HG02623 (cell line): ENCODE data around the gene MCF2L2.
"Not testable (repeated sequence)": the region's sequence is repeated elsewhere in the genome, so short reads cannot be mapped to it uniquely, and the experiment has no call there.

Experiments
- ATAC-seq: cut with Tn5 transposase; IDR thresholded peaks from one replicate; pipeline ENCODE4 v1.9.1; 2021; ENCODE audit warnings: moderate library complexity; ENCODE audit not compliant: unreplicated experiment

MCF2L2 gene, protein sequence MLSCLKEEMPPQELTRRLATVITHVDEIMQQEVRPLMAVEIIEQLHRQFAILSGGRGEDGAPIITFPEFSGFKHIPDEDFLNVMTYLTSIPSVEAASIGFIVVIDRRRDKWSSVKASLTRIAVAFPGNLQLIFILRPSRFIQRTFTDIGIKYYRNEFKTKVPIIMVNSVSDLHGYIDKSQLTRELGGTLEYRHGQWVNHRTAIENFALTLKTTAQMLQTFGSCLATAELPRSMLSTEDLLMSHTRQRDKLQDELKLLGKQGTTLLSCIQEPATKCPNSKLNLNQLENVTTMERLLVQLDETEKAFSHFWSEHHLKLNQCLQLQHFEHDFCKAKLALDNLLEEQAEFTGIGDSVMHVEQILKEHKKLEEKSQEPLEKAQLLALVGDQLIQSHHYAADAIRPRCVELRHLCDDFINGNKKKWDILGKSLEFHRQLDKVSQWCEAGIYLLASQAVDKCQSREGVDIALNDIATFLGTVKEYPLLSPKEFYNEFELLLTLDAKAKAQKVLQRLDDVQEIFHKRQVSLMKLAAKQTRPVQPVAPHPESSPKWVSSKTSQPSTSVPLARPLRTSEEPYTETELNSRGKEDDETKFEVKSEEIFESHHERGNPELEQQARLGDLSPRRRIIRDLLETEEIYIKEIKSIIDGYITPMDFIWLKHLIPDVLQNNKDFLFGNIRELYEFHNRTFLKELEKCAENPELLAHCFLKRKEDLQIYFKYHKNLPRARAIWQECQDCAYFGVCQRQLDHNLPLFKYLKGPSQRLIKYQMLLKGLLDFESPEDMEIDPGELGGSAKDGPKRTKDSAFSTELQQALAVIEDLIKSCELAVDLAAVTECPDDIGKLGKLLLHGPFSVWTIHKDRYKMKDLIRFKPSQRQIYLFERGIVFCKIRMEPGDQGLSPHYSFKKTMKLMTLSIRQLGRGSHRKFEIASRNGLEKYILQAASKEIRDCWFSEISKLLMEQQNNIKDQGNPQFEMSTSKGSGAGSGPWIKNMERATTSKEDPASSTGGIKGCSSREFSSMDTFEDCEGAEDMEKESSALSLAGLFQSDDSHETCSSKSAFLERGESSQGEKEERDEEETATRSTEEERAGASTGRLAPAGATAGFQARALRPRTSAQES

GRCh38 chr3:183428447-183429211 lies at the start of gene MCF2L2:
TSS of gene MCF2L2 (minus strand) at chr3:183428619. CDS start at chr3:183427977, 642 bp downstream.
- ATAC-seq: peak; percentile 64

- ATAC-seq: no peak
Measured at GRCh38 chr3:183477801-183478456, 49.5 kb upstream of the MCF2L2 start.

DNA sequence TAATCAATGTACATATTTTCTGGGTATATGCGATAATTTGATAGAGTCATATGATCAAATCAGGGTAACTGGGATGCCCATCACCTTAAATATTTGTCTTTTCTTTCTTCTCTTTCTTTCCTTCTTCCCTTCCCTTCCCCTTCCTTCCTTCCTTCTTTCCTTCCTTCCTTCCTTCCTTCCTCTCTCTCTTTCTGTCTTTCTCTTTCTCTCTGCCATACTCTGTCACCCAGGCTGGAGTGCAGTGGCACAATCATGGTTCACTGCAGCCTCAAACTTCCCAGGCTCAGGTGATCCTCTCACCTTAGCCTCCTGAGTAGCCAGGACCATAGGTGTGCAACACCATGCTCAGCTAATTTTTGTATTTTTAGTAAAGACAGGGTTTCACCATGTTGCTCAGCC lies 47.3 kb upstream of the MCF2L2 start:
- not testable (repeated sequence) for ATAC-seq

DNA sequence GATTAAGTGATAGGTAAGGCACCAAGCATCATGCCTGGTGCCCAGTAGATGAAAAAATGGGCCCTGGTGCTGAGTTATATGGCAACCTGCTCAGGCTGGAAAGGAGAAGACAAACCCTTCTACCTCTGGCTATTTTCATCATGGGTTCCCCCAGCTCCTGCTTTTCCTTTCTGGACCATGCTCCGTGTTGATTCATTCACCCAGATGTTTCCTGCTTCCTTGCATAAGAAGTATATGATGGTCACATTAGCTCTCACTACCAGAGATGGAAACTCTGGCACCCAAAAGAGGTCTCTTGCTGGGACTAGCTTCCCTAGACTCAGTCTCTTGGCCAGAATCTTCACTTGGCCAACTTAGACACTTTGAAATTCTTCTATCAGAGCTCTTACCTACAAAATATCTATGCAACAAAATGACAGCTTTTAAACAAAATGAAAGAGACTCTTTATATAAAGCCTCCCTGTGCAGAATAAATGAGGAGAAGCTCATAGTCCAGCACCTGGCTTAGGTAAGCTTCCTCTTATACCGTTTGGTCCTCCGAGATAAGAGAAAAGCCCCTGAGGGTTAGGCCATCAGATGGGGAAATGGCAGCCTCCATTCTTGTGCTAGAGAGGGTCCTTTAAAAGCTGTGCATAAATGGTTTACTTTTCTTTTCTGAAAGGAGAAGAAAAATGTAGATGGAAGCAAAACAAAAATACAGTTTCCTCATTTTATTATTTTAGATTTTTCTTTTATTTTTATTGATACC lies 46.8 kb upstream of the MCF2L2 start:
- ATAC-seq: no peak

DNA sequence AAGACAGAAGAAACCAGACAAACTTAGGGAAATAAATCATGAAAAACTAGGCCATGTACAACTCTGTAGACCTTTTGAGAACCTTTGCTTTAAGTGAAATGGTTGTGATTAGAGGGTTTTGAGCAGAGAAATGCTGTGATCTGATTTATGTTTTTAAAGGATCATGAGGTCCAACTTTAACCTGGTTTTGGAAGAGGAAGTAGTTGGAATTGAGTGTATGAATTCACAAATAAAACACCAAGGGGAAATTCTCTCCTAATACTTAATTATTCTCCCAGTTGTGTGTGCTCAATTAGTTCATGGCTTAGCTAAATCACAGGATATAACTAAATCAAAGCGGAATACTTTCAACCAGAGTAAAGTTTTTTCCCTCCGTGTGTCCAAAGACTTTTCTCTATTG lies 45.5 kb upstream of the MCF2L2 start:
- no peak for ATAC-seq

DNA sequence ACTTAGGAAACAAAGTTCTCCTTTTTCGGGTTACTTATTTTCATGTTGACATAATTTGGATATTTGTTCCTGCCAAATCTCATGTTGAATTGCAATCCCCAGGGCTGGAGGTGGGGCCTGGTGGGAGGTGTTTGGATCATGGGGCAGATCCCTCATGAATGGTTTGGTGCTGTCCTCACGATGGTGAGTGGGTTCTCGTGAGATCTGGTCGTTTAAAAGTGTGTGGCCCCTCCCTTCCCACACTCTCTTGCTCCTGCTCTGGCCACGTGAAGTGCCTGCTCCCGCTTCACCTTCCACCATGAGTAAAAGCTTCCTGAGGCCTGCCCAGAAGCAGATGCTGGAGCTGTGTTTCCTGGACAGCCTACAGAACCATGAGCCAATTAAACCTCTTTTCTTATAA lies 43.7 kb upstream of the MCF2L2 start:
- no peak for ATAC-seq

- ATAC-seq: no peak
Measured at GRCh38 chr3:183468424-183468823, 40.0 kb upstream of the MCF2L2 start.

DNA sequence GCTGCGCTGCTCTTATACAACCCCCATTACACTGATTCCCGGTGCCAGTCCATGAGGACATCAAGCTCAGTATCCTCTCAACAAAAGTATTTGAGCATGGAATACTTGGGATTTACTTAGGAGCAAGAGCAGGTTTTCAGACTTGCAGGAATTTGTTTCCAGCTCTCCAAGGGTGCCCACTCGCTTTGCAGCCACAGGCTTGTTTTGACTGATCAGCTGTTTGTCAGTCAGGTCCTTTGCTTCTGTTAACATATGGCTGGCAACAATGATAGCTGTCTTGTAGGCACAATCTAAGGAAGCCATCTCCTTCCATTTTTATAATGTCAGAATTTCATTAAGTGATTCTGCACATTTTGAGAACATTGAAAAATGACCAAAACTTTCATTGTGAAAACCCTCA lies 38.2 kb upstream of the MCF2L2 start:
- ATAC-seq: no peak

DNA sequence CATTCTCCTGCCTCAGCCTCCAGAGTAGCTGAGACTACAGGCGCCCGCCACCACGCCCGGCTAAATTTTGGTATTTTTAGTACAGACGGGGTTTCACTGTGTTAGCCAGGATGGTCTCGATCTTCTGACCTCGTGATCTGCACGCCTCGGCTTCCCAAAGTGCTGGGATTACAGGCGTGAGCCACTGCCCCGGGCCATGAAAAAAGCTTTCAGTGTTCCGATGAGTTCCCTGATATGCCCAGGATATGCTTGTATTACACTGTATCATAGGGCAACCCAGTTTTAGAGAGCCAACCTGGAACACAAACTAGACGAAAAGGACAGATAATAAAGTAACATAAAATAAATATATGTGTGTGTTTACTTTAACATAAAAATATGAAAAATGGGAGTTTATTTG lies 37.3 kb upstream of the MCF2L2 start:
- ATAC-seq: not testable (repeated sequence)

- ATAC-seq: no peak
Measured at GRCh38 chr3:183464480-183464879, 36.1 kb upstream of the MCF2L2 start.

DNA sequence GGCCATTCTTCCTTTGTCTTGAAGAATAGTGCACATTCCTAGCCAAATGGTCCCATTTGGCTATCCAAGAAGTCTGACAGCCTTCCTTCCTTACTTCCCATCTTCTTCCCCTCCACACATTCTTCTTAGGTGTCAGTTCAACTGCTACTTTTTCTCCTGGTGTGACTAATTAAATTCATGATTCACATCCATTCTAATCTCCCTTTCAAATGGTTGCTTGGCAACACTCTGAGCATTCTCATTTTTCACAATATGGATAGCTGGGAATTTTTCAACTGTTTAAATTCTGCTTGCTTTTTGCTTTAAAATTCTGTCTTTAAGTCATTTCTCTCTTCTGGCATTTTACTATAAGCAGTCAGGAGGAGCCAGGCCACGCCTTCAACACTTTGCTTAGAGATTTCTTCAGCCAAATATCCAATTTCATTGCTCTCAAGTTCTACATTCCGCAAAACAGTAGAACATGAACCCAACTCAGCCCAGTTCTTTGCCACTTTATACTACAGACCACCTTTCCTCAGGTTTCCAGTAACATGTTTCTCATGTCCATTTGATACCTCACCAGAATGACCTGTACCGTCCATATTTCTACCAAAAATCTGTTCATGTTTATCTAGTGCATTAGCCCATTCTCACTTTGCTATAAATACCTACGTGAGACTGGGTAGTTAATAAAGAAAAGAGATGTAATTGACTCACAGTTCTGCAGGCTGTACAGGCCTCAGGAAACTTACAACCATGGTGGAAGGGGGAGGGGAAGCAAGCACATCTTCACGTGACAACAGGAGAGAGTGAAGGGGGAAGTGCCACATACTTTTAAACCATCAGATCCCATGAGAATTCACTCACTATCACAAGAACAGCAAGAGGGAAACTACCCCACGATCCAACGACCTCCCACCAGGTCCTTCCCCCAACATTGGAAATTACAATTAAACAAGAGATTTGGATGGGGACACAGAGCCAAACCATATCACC lies 31.9 kb upstream of the MCF2L2 start:
- no peak for ATAC-seq

- no peak for ATAC-seq
Measured at GRCh38 chr3:183455089-183455488, 26.7 kb upstream of the MCF2L2 start.

GRCh38 chr3:183454064-183454463 lies 25.6 kb upstream of the MCF2L2 start:
- ATAC-seq: no peak

GRCh38 chr3:183449791-183450190 lies 21.4 kb upstream of the MCF2L2 start:
- ATAC-seq: no peak

DNA sequence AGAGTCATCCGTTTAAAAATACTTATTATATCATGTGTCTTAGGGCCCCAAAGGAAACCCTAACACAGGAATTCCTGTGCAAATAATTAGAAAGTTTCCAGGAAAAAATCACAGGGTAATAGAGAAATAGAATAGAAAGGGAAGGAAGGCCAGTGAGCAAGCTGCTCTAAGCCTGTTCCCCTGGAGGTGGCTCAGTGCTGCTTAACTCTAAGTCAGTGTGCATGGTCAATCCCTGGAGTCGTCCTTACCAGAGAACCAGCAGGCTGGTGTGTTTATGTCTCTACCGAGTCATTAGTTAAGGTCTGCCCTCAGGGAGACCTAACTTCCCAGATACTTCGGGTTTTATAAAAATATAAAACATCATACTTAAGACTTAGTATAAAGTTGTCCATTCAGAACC lies 21.0 kb upstream of the MCF2L2 start:
- no peak for ATAC-seq

- no peak for ATAC-seq
Measured at GRCh38 chr3:183448369-183449128, 20.1 kb upstream of the MCF2L2 start.

DNA sequence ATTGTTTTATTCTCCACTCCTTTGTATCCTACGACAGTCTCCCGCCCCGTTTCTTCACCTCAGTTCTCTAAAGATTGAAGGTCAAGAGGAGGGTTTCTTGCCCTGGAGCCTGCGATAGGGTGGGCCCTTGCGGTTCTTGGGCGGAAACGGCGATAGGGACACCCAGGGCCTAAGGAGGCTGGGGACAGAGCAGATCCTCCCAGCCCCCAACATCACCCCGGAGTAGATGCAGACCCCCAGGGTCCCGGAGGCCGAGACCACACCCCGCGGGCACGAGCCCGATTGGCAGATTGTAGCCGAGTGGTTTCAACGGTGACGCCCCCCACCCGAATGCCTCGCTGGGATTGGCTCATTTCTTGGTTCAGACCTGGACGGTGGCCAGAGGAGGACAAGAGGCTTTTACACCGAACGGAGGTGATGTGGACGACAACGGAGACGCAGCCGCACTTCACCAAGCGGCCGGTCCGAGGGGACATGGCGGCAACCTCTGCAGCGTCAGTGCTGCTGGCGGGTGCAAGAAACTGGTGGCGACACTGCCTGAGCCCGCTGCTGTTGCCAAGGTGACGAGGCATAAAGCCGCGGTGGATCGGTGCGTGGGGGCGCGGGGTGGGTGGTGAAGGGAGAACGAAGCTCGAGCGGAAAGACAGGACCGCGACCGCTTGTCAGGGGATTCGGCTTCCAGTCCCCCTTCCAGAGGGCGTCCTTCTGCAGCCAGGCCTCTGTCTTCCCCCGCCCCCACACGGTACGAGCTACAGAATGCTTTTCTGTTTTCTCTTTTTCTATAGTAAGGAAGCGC lies 19.0 kb upstream of the MCF2L2 start:
- ATAC-seq: peak; percentile 65
